Esophagus squamous epithelium (tissue), 4 donors: ENCODE data around the gene WDR54.

ENCODE experiments used
- POLR2A ChIP-seq, 4 donors: fragments of 450-650 bp; IDR thresholded peaks; one replicate each; pipeline ENCODE4 v1.6.1; 2017; ENCODE audit warnings: antibody characterized with exemption in 4 of 4, mild to moderate bottlenecking in 4 of 4, moderate library complexity in 3 of 4
- TF ChIP-seq, protein P1 (sequence below), 6 experiments: fragments of 450-650 bp in 4 of 6; fragments of 200-600 bp in 2 of 6; sonication (generic) in 2 of 6; IDR thresholded peaks; one replicate each; pipeline ENCODE4 v1.5.1; 2016 to 2019; ENCODE audit warnings: antibody characterized with exemption in 6 of 6, mild to moderate bottlenecking in 4 of 6, moderate library complexity in 4 of 6

GRCh38 chr2:74450570-74451190 is 29.1 kb downstream of the WDR54 start:
- TF ChIP-seq, protein P1, sequence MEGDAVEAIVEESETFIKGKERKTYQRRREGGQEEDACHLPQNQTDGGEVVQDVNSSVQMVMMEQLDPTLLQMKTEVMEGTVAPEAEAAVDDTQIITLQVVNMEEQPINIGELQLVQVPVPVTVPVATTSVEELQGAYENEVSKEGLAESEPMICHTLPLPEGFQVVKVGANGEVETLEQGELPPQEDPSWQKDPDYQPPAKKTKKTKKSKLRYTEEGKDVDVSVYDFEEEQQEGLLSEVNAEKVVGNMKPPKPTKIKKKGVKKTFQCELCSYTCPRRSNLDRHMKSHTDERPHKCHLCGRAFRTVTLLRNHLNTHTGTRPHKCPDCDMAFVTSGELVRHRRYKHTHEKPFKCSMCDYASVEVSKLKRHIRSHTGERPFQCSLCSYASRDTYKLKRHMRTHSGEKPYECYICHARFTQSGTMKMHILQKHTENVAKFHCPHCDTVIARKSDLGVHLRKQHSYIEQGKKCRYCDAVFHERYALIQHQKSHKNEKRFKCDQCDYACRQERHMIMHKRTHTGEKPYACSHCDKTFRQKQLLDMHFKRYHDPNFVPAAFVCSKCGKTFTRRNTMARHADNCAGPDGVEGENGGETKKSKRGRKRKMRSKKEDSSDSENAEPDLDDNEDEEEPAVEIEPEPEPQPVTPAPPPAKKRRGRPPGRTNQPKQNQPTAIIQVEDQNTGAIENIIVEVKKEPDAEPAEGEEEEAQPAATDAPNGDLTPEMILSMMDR (IDR thresholded peaks at IDR 0.05): no peak
- TF ChIP-seq POLR2A (IDR thresholded peaks at IDR 0.05): no peak
